ENCODE results near the gene PNP. TPM values are rescaled to one million over a fixed set of nuclear protein-coding genes. Genes with fewer than 3 reads are reported as not detected.

The PNP gene
- total RNA-seq, 1 experiment from 2014 or later: 87.5 TPM

- TF ChIP-seq CTCF (conservative IDR thresholded peaks at IDR 0.05): no peak
- Histone ChIP-seq H4K5ac (ENCODE audit: insufficient read length, low read depth, low read length) (no peak overlapping the region), H4K8ac (replicated peaks; ENCODE audit: insufficient read length, low read depth, low read length) (no peak overlapping the region), H2BK12ac (ENCODE audit: insufficient read length, low read depth, low read length) (no peak overlapping the region), H3K18ac (ENCODE audit: insufficient read length, low read depth, low read length) (no peak overlapping the region), H2AK5ac (ENCODE audit: insufficient read length, low read length) (no peak overlapping the region), H3K9ac (ENCODE audit: extremely low read depth, insufficient read length, low read length) (no peak overlapping the region), H2AFZ (ENCODE audit: low read length) (no peak overlapping the region), H3K27ac (ENCODE audit: insufficient read length, low read depth, low read length) (no peak overlapping the region), H2BK5ac (ENCODE audit: insufficient read length, low read length) (no peak overlapping the region), H2BK20ac (ENCODE audit: low read depth, low read length, poor library complexity, severe bottlenecking) (no peak overlapping the region), H3K4me1 (ENCODE audit: insufficient read depth, low read length) (peaks cover 3% of the 10 kb centered on the region; the same call in 1 of the 2 replicates), H3K27me3 (ENCODE audit: insufficient read depth, low read length) (no peaks in the 10 kb centered on the region), H3K9me3 (ENCODE audit: control insufficient read depth, low read depth, low read length) (no peaks in the 10 kb centered on the region), H3K23ac (ENCODE audit: insufficient read length, low read depth, low read length) (no peak overlapping the region), H3T11ph (ENCODE audit: low read length) (no peak overlapping the region), H3K4me2 (ENCODE audit: insufficient read depth, insufficient read length, low read length) (no peak overlapping the region), H3K56ac (ENCODE audit: insufficient read length, low read depth, low read length) (no peak overlapping the region), H3K4ac (ENCODE audit: low read depth, low read length) (no peak overlapping the region), H3K14ac (ENCODE audit: insufficient read depth, low read length) (no peak overlapping the region), H3K79me2 (ENCODE audit: insufficient read depth, low read length) (no peaks in the 10 kb centered on the region), H4K91ac (ENCODE audit: insufficient read length, low read depth, low read length) (no peak overlapping the region), H2BK15ac (ENCODE audit: low read depth, low read length) (no peak overlapping the region), H3K23me2 (ENCODE audit: insufficient read length, low read depth, low read length, poor library complexity, severe bottlenecking) (no peaks in the 10 kb centered on the region), H3K79me1 (ENCODE audit: insufficient read depth, low read depth, low read length, poor library complexity, severe bottlenecking) (no peaks in the 10 kb centered on the region), H4K20me1 (ENCODE audit: control insufficient read depth, insufficient read depth, insufficient read length) (no peaks in the 10 kb centered on the region), H2BK120ac (ENCODE audit: low read depth, low read length, poor library complexity, severe bottlenecking) (no peak overlapping the region)
- Mint-ChIP-seq H3K27ac (no peak overlapping the region; a peak in 1 of 7 replicates), H3K27me3 (ENCODE audit: low read depth) (no peaks in the 10 kb centered on the region), H3K36me3 (ENCODE audit: insufficient read depth in 1 of 3, low read depth in 3 of 3) (no peaks in the 10 kb centered on the region), H3K4me1 (peaks cover 8 to 10% of the 10 kb centered on the region in 2 experiments), H3K9me3 (peaks cover 0 to 3% of the 10 kb centered on the region in 2 experiments; a peak in 2 of 5 replicates), H3K4me3 (no peak overlapping the region)
- no CpG with 5 or more reads among the region's 4 CpGs for WGBS (ENCODE audit: extremely low coverage, insufficient read length, low lambda C conversion rate)
- DNase-seq: no peak
Observed at GRCh38 chr14:20516921-20517320, 47.7 kb downstream of the PNP start.

Measured in H9 (cell line).